K562 (cell line): ENCODE results near the gene PALM3. TPM values are rescaled to one million over a fixed set of nuclear protein-coding genes. Genes with fewer than 3 reads are reported as not detected.
A peak's percentile ranks its signal among the peaks of the same experiment; 100 is the strongest.

Source experiments
- BRD4 ChIP-seq: fragments of 200-600 bp; sonication (generic); IDR thresholded peaks from 2 replicates; pipeline ENCODE4 v1.6.1; 2017; ENCODE audit warnings: inconsistent platforms
- CCAR2 ChIP-seq: fragments of 200-400 bp; formaldehyde crosslinking; IDR thresholded peaks from 2 replicates; pipeline ENCODE4 v1.6.1; 2017; ENCODE audit warnings: mild to moderate bottlenecking, low read depth, low read length
- CREBBP ChIP-seq: IDR thresholded peaks from one replicate; pipeline ENCODE4 v1.6.1; 2012; ENCODE audit warnings: low read depth, mild to moderate bottlenecking, control low read depth, inconsistent platforms, low read length
- DACH1 ChIP-seq: fragments of 450-650 bp; IDR thresholded peaks from 2 replicates; pipeline ENCODE4 v1.6.1; 2018; ENCODE audit not compliant: partially characterized antibody
- E2F3 ChIP-seq: fragments of 250-450 bp; sonication (Bioruptor Pico); IDR thresholded peaks from 2 replicates; pipeline ENCODE4 v1.4.0; 2020; ENCODE audit warnings: mild to moderate bottlenecking
- E2F4 ChIP-seq: sonication (generic); formaldehyde crosslinking; IDR thresholded peaks from 2 replicates; pipeline ENCODE4 v1.8.0; 2022; ENCODE audit warnings: mild to moderate bottlenecking, low read depth, missing genetic modification reagents
- ETS1 ChIP-seq: conservative IDR thresholded peaks from 2 replicates; pipeline ENCODE4 v1.6.1; 2011; ENCODE audit warnings: low read depth, mild to moderate bottlenecking, low read length; ENCODE audit not compliant: control insufficient read depth
- ETV5 ChIP-seq: sonication (generic); formaldehyde crosslinking; IDR thresholded peaks from 2 replicates; pipeline ENCODE4 v1.4.0; 2020; ENCODE audit warnings: low read depth, mild to moderate bottlenecking, missing genetic modification reagents
- GATAD2A ChIP-seq: fragments of 450-650 bp; IDR thresholded peaks from 2 replicates; pipeline ENCODE4 v1.6.1; 2017
- HDAC6 ChIP-seq: IDR thresholded peaks from 2 replicates; pipeline ENCODE4 v1.6.1; 2012; ENCODE audit warnings: low read depth, mild to moderate bottlenecking, control low read depth, inconsistent platforms, low read length, moderate library complexity
- KDM4B ChIP-seq, 2 experiments: fragments of 450-650 bp in 1 of 2; sonication (generic) in 1 of 2; IDR thresholded peaks; 2 replicates each; pipeline ENCODE4 v1.6.1; 2016 to 2017; ENCODE audit warnings: borderline replicate concordance in 2 of 2, antibody characterized with exemption in 1 of 2, low read depth in 1 of 2, mild to moderate bottlenecking in 1 of 2
- MITF ChIP-seq: IDR thresholded peaks from 2 replicates; pipeline ENCODE4 v1.6.1; 2014; ENCODE audit warnings: antibody characterized with exemption
- SP1 ChIP-seq: sonication (generic); formaldehyde crosslinking; IDR thresholded peaks from 2 replicates; pipeline ENCODE4 v1.8.1; 2022; ENCODE audit warnings: mild to moderate bottlenecking, missing genetic modification reagents
- ZBTB1 ChIP-seq: sonication (generic); formaldehyde crosslinking; IDR thresholded peaks from 2 replicates; pipeline ENCODE4 v1.8.1; 2023; ENCODE audit warnings: missing genetic modification reagents, low read depth, mild to moderate bottlenecking, borderline replicate concordance
- ZNF274 ChIP-seq: IDR thresholded peaks from 2 replicates; pipeline ENCODE4 v1.6.1; 2011; ENCODE audit warnings: low read depth, mild to moderate bottlenecking, low read length, moderate library complexity, borderline replicate concordance
- ZNF280B ChIP-seq: fragments of 250-450 bp; sonication (Bioruptor Pico); IDR thresholded peaks from 2 replicates; pipeline ENCODE4 v1.5.1; 2021; ENCODE audit warnings: mild to moderate bottlenecking
- ZNF449 ChIP-seq: fragments of 250-450 bp; sonication (Bioruptor Pico); IDR thresholded peaks from 2 replicates; pipeline ENCODE4 v1.8.0; 2022; ENCODE audit warnings: moderate library complexity, mild to moderate bottlenecking, inconsistent platforms
- ZNF707 ChIP-seq: fragments of 250-450 bp; sonication (Bioruptor Pico); conservative IDR thresholded peaks from 2 replicates; pipeline ENCODE4 v1.8.0; 2022; ENCODE audit warnings: inconsistent platforms, mild to moderate bottlenecking, moderate library complexity
- polyA plus RNA-seq, 8 experiments: library from polyadenylated mRNA; depleted of rRNA in 4 of 8; stranded (reverse) in 5 of 8; unstranded in 3 of 8; fragments of >200 nt; fragmentation: Nextera tagmentation in 2 of 8; fragmentation: Illumina TruSeq in 1 of 8; extraction: Ambion mirVana in 2 of 8; extraction: Trizol in 1 of 8; gene quantifications; 2 replicates each; pipeline versions ENCODE4 v1.2.1 to v1.2.3, GENCODE V29; 2011 to 2014; ENCODE audit warnings: inconsistent platforms in 1 of 8, missing spikeins in 1 of 8
- total RNA-seq, 7 experiments: library from RNA; depleted of rRNA in 6 of 7; stranded (reverse); fragments of >200 nt in 6 of 7; fragmentation: Illumina TruSeq in 2 of 7; extraction: Trizol in 2 of 7; gene quantifications; 2 replicates each; pipeline versions ENCODE4 v1.2.1 to v1.2.3, GENCODE V29; 2011 to 2021; ENCODE audit warnings: low replicate concordance in 1 of 7

Gene PALM3
- total and polyA plus RNA-seq, 9 of the 15 experiments (the other 6 are each of a cell fraction or from before 2014, with no cell fraction given), result 0.07 to 9.3 (median 3.3) TPM

GRCh38 chr19:14006766-14007562 lies 54.9 kb downstream of the PALM3 start (continued):
- TF ChIP-seq MITF (0 out of 2 replicates have a peak, but pooled peaks have one; percentile 43), CCAR2 (no peak), E2F3 (CRISPR knock-in tag) (peak; percentile 46; the same call in 1 of the 2 replicates), ETV5 (CRISPR knock-in tag) (peak; percentile 96), DACH1 (peak; percentile 75), ZNF707 (no peak), ZNF449 (CRISPR knock-in tag) (no peak), CREBBP (no peak), ETS1 (peak; percentile 95), KDM4B (IDR thresholded peaks at IDR 0.05; ENCODE audit: borderline replicate concordance in 2 of 2, low read depth in 1 of 2) (peak in 1 of 2 experiments; percentile 94; a peak in 2 of 4 replicates), ZNF280B (CRISPR knock-in tag) (no peak), ZNF274 (peak; percentile 81; the same call in 1 of the 2 replicates), ZBTB1 (CRISPR knock-in tag) (peak; percentile 99), GATAD2A (peak; percentile 87; the same call in 1 of the 2 replicates), SP1 (CRISPR knock-in tag) (peak; percentile 91), BRD4 (peak; percentile 90; the same call in 1 of the 2 replicates), HDAC6 (no peak), E2F4 (CRISPR knock-in tag) (no peak)
